GM18873 (cell line): ENCODE results near the gene PLEKHA1.

ENCODE experiments used
- ATAC-seq: cut with Tn5 transposase; IDR thresholded peaks from one replicate; pipeline ENCODE4 v1.9.1; 2021; ENCODE audit warnings: mild to moderate bottlenecking, moderate library complexity, moderate number of reproducible peaks; ENCODE audit not compliant: unreplicated experiment, low FRiP score

PLEKHA1 gene

GRCh38 chr10:122474131-122474818, 99.8 kb downstream of the PLEKHA1 start:
- no peak for ATAC-seq

GRCh38 chr10:122475100-122475499, 100.6 kb downstream of the PLEKHA1 start:
- ATAC-seq = no peak

- ATAC-seq = no peak
Measured at GRCh38 chr10:122475591-122476332, 101.3 kb downstream of the PLEKHA1 start.

- no peak for ATAC-seq
Measured at GRCh38 chr10:122476333-122476695, 101.8 kb downstream of the PLEKHA1 start.

GRCh38 chr10:122477436-122477835, 102.9 kb downstream of the PLEKHA1 start:
- ATAC-seq = no peak

GRCh38 chr10:122478971-122479370, 104.5 kb downstream of the PLEKHA1 start:
- ATAC-seq = no peak

GRCh38 chr10:122480146-122480833, 105.8 kb downstream of the PLEKHA1 start:
- no peak for ATAC-seq

GRCh38 chr10:122481296-122482056, 107.0 kb downstream of the PLEKHA1 start:
- ATAC-seq = no peak
